GM21526 (cell line): ENCODE data around the gene LMAN1L.

Experiments used
- ATAC-seq: cut with Tn5 transposase; IDR thresholded peaks from one replicate; pipeline ENCODE4 v1.9.1; 2021; ENCODE audit warnings: moderate library complexity; ENCODE audit not compliant: unreplicated experiment, low FRiP score

LMAN1L gene

DNA sequence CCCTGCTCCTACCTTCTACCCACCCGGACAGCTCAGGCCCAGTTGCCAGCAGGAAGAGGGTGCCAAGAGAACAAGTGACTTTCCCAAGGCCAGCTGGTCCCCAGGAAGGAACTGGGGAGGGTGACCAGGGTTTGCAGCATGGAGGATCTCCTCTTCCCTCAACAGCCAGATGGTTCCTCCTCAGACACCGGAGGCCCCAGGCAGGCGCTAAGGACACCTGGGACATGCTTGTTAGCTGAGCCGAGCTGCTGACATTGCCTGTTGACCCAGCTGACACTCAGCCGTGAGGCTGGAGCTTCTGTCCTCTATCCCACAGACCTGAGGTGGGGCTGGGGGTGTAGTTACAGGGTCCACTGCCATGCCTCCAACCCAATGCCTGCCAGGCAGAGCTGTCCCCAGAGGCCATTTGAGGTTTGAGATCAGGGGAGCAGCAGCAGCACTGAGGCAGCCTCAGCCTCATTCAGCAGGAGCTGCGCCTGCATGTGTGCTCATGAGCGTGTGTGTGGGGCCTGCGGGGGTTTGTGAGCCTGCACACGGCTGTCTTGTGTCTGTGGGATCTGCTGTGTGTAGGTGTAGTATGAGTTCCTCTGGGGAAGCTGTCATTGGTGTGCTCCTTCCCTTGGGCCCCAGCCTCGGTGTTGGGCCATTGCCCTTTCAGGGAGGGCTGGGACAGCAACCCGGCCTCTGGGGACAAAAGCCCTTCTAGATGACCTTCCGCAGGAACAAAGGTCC lies 20.9 kb downstream of the LMAN1L start:
- ATAC-seq: no peak

DNA sequence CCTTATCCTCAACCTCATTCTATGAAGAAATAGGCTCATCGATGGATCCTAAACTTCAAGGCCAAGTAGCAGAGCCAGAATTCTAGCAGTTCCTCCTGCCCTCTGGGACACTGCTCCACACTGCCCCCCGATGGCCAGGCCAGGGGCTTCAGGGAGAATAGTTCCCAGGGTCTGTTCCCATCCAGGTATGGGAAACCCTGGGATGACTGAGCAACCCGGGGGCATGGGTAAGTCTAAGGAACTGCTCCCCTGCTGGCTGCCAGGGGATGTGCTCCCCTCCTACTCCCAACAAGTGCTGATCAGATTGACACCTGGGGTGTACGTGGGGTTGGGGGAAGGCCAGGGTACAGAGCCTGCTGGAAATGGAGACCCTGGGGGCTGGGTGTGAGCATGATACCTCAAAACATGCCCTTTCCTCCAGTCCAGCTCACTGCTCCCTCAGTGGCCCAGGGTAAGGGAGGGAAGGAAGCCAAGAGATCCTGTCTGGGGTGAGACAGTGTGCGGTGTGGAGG lies 22.7 kb downstream of the LMAN1L start:
- ATAC-seq: no peak

- ATAC-seq: no peak
Observed at GRCh38 chr15:74836846-74837245, 24.2 kb downstream of the LMAN1L start.

DNA sequence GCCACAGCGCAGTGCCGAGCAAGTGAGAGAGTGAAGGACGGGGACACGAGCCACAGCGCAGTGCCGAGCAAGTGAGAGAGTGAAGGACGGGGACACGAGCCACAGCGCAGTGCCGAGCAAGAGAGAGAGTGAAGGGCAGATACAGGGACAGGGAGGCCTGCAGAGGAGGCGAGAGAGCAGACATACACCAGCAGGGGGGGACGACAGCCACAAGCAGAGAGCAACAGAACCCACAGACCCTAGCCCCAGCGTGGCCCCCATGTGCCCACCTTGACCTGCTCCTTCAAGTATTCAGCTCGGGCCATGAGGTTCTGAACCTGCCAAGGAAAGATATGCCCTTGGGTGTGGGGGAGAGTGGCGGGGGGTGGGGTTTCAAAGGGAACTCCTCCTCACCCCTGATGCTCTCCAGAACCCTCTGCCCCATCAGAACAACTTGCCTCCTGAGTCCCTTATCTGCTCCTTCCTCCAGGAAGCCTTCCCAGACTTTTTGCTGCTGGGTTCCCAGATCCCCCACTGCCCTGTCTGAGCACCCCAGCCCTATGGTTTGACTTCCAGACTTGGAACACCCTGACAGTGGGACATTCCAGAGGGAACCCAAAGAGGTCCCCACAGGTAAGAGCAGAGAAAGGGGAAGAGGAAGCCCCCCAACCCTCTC lies 25.0 kb downstream of the LMAN1L start:
- no peak for ATAC-seq

- no peak for ATAC-seq
Observed at GRCh38 chr15:74838137-74838516, 25.5 kb downstream of the LMAN1L start.

DNA sequence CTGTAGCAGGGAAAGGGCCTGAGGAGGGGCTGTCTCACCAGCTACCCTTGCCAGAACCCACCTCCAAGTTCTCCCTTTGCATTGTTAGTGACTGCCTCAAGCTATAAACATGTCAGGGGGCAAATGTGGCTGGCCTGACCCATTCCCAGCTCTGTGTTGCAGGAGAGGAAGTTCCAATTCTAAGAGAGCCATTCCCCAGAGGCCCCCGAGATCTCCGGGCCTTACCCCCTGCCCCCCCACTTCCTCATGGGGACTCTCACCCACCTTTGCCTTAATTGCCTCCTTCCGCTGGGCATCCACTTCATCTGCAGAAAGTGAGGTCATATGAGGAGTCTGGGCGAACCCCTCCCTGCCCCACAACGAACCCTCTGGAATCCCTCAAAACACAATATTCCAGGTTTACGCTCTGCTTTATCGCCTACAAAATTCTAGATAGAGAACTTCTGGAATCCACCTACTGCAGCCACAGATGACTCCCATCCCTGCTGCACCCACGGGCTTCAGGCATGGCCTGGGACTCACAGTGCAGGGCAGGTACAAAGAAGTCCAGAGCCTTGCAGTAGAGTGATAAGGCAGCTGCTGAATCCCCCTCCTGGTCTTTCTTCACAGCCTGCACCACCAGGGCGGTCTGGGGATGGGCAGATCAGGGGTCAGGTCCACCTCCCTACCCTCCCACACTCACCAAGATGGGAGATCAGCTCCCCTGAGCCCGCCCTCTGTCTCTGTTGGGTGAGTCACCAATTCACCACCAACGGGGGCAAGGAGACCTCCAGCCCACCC lies 26.3 kb downstream of the LMAN1L start:
- no peak for ATAC-seq

GRCh38 chr15:74839526-74840395 lies 27.1 kb downstream of the LMAN1L start:
- no peak for ATAC-seq

DNA sequence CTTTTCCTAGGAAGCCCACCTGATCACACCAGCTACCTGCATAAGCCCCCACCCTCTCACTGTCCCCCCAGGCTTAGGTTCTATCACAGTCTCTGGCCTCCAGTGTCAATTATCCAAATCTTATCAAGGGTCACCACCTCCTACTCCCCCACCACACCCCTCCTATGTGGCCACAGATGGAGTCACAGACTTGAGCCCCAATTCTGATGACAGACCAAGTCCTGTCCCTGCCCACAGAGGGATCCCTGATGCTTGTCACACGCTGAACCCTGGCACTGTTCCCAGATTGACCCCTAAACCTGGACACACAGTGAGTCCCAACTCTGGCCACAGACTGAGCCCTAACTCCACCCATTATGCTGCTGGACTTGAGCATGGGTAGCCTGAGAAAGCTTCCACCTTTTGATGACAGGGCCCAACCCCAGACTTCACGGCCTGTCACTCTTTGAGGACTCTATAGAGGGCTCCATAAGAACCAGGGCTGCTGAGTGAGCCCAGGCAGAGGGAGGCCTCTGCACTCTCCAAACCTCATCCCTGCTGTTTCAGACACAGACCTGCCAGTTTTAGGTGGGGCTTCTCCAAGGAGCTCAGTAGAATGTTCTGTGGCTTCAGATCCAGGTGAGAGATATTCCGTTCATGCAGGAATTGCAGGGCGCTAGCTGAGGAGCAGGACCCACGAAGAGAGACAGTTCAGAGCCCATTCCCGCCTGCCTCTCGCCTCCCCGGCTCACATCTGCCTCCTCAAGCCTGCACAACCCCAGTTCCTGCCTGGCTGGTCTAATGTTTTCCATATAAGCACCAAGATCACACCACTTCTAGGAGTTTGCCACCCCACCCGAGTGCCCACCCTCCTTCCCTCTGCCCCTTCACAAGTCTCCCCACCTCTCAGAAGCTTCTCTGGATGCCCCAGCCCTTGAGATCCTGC lies 28.5 kb downstream of the LMAN1L start:
- no peak for ATAC-seq

GRCh38 chr15:74841891-74842373 lies 29.3 kb downstream of the LMAN1L start:
- no peak for ATAC-seq

- peak; percentile 77 for ATAC-seq
Observed at GRCh38 chr15:74842581-74843444, 30.2 kb downstream of the LMAN1L start, which contains the start of gene ULK3. Gene ULK3 (minus strand): TSS chr15:74843156. CDS start chr15:74843105, 51 bp downstream.

- no peak for ATAC-seq
Observed at GRCh38 chr15:74843445-74843828, 30.8 kb downstream of the LMAN1L start.

GRCh38 chr15:74843891-74844299 lies 31.3 kb downstream of the LMAN1L start:
- no peak for ATAC-seq

DNA sequence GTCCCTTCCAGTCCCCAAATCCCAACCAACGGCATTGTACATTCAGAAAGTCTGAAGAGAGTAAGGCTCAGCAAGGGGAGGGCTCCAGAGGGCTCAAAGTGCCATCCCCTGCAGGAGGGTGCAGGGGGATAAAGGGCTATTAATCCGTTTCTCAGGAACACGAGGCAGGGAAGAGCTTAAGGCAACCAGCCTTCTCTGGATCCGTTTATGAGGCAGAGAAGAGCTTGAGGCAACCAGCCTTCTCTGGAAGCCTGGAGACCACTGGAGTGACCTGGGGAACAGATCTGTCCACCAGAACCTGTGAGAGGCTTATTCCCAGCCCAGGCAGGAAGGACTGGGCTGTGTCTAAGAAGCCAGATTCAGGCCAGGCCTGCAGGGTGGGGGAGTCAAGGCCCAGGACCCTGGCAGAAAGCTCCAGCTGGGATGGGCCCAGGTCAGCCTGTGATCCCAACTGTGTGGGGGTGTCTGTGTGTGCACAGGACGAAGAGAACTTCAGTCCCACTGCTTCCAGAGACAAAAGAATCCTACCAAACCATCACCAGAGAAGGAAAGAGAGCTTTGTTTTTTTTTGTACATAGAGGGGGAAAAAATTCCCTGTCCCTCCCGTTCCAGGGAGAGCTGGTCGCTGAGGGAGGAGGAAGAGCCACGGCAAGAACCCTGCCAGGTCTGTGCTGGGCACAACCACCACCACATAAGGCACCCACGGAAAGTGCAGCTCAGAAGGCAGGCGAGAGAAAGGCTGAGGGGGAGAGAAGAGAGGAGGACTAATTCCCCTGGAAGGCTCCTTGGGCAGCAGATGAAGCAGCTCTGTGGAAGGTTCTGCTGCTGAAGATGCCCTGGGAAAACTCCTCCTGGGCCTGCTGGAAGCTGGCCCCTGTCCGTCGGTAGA lies 31.9 kb downstream of the LMAN1L start:
- no peak for ATAC-seq

- no peak for ATAC-seq
Observed at GRCh38 chr15:74845208-74845568, 32.6 kb downstream of the LMAN1L start.

- no peak for ATAC-seq
Observed at GRCh38 chr15:74845581-74845980, 32.9 kb downstream of the LMAN1L start.

GRCh38 chr15:74847432-74847831 lies 34.8 kb downstream of the LMAN1L start:
- no peak for ATAC-seq

DNA sequence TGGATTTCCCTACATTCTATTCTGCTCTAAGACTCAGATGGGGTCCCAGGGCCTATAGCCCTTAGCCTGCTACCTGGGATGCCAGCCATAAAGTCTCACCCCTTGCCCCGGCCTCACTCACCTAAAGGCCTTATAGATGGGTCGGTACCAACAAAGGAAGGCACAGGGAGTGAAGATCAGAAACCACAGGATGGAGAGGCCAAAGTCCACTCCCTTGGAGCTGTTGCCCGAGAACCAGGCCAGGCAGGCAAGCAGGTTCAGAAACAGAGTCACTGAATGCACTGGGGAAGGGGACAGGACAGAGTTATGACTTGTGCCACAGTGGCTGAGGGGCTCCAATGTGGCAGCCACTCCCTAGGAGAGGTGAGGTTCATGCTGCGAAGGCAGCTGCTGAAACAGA lies 37.8 kb downstream of the LMAN1L start:
- no peak for ATAC-seq
